Measurements from ENCODE around the gene CRELD1. TPM values are rescaled to one million over a fixed set of nuclear protein-coding genes. Genes with fewer than 3 reads are reported as not detected.
A peak's percentile ranks its signal among the peaks of the same experiment; 100 is the strongest.

The CRELD1 gene
- total and polyA plus RNA-seq, 9 of the 15 experiments (the other 6 are each of a cell fraction or from before 2014, with no cell fraction given): 3.3 to 25.8 (median 16.5) TPM

DNA sequence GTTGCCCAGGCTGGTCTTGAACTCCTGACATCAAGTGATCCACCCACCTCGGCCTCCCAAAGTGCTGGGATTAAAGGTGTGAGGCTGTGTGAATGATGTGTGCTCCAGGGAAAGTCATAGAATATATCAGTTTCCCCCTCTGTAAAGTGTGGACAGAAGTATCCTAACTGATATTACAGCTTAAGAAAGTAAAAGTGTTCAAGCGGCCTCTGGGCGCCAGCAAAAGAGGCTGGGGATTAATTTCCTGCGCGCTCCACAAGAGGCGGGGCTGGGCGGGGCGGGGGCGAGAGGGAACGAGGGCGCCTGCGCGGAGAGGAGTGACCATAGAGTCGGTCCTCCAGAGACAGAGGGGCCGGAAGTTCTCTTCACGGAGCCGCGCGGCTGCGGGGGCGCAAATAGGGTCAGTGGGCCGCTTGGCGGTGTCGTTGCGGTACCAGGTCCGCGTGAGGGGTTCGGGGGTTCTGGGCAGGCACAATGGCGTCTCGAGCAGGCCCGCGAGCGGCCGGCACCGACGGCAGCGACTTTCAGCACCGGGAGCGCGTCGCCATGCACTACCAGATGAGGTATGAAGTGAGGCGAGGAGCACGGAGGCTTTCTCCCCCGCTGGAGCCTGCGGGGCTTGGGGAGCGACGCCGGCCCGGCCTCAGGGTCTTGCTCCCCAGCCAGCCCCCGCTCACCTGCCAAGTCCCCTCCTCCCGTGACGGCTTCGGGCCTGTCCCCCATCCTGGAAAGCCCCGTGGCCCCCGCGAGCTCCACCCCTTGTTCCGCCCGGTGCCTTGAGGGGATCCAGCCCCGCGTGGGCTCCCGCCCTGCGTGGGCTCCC, 43.2 kb upstream of the CRELD1 start, which contains the start of gene JAGN1 (continued):
- TF ChIP-seq, protein P1, sequence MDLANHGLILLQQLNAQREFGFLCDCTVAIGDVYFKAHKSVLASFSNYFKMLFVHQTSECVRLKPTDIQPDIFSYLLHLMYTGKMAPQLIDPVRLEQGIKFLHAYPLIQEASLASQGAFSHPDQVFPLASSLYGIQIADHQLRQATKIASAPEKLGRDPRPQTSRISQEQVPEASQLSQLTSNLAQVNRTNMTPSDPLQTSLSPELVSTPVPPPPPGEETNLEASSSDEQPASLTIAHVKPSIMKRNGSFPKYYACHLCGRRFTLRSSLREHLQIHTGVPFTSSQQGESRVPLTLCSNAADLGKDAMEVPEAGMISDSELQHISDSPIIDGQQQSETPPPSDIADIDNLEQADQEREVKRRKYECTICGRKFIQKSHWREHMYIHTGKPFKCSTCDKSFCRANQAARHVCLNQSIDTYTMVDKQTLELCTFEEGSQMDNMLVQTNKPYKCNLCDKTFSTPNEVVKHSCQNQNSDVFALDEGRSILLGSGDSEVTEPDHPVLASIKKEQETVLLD (IDR thresholded peaks at IDR 0.05): 0 out of 2 replicates have a peak, but pooled peaks have one; percentile 75
- TF ChIP-seq PTRF (tag; IDR thresholded peaks at IDR 0.05) (no peak), SREBF2 (CRISPR knock-in tag; IDR thresholded peaks at IDR 0.05) (0 out of 2 replicates have a peak, but pooled peaks have one; percentile 21), ZNF778 (CRISPR knock-in tag; IDR thresholded peaks at IDR 0.05) (no peak), ZNF764 (CRISPR knock-in tag; IDR thresholded peaks at IDR 0.05; ENCODE audit: low read depth) (no peak; the same call in 1 of the 2 replicates), ZNF384 (IDR thresholded peaks at IDR 0.05; ENCODE audit: low read depth, low read length) (no peak), SP2 (IDR thresholded peaks at IDR 0.05; ENCODE audit: extremely low read depth, low read depth, low read length, poor library complexity, severe bottlenecking) (peak; percentile 95), ZNF436 (CRISPR knock-in tag; IDR thresholded peaks at IDR 0.05) (no peak), MBD2 (IDR thresholded peaks at IDR 0.05; ENCODE audit: borderline replicate concordance, low read depth) (peak; percentile 91), DNMT1 (IDR thresholded peaks at IDR 0.05) (no peak), HMG20A (CRISPR knock-in tag; conservative IDR thresholded peaks at IDR 0.05) (no peak)
- TF ChIP-seq, protein P2, sequence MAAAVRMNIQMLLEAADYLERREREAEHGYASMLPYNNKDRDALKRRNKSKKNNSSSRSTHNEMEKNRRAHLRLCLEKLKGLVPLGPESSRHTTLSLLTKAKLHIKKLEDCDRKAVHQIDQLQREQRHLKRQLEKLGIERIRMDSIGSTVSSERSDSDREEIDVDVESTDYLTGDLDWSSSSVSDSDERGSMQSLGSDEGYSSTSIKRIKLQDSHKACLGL (CRISPR knock-in tag; IDR thresholded peaks at IDR 0.05; ENCODE audit: borderline replicate concordance, poor library complexity, severe bottlenecking): no peak
- TF ChIP-seq, protein P3, sequence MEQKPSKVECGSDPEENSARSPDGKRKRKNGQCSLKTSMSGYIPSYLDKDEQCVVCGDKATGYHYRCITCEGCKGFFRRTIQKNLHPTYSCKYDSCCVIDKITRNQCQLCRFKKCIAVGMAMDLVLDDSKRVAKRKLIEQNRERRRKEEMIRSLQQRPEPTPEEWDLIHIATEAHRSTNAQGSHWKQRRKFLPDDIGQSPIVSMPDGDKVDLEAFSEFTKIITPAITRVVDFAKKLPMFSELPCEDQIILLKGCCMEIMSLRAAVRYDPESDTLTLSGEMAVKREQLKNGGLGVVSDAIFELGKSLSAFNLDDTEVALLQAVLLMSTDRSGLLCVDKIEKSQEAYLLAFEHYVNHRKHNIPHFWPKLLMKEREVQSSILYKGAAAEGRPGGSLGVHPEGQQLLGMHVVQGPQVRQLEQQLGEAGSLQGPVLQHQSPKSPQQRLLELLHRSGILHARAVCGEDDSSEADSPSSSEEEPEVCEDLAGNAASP (IDR thresholded peaks at IDR 0.05): no peak
- TF ChIP-seq, protein P4, sequence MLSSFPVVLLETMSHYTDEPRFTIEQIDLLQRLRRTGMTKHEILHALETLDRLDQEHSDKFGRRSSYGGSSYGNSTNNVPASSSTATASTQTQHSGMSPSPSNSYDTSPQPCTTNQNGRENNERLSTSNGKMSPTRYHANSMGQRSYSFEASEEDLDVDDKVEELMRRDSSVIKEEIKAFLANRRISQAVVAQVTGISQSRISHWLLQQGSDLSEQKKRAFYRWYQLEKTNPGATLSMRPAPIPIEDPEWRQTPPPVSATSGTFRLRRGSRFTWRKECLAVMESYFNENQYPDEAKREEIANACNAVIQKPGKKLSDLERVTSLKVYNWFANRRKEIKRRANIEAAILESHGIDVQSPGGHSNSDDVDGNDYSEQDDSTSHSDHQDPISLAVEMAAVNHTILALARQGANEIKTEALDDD (IDR thresholded peaks at IDR 0.05): no peak
- TF ChIP-seq, protein P5, sequence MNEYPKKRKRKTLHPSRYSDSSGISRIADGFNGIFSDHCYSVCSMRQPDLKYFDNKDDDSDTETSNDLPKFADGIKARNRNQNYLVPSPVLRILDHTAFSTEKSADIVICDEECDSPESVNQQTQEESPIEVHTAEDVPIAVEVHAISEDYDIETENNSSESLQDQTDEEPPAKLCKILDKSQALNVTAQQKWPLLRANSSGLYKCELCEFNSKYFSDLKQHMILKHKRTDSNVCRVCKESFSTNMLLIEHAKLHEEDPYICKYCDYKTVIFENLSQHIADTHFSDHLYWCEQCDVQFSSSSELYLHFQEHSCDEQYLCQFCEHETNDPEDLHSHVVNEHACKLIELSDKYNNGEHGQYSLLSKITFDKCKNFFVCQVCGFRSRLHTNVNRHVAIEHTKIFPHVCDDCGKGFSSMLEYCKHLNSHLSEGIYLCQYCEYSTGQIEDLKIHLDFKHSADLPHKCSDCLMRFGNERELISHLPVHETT (CRISPR knock-in tag; conservative IDR thresholded peaks at IDR 0.05 in 1 of 2, IDR thresholded peaks at IDR 0.05 in 1 of 2): 0 out of 4 replicates have a peak, but pooled peaks of 1 of the 2 experiments have one; percentile 68
- TF ChIP-seq, protein P6, sequence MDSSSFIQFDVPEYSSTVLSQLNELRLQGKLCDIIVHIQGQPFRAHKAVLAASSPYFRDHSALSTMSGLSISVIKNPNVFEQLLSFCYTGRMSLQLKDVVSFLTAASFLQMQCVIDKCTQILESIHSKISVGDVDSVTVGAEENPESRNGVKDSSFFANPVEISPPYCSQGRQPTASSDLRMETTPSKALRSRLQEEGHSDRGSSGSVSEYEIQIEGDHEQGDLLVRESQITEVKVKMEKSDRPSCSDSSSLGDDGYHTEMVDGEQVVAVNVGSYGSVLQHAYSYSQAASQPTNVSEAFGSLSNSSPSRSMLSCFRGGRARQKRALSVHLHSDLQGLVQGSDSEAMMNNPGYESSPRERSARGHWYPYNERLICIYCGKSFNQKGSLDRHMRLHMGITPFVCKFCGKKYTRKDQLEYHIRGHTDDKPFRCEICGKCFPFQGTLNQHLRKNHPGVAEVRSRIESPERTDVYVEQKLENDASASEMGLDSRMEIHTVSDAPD (CRISPR knock-in tag; IDR thresholded peaks at IDR 0.05): no peak
- TF ChIP-seq, protein P7, sequence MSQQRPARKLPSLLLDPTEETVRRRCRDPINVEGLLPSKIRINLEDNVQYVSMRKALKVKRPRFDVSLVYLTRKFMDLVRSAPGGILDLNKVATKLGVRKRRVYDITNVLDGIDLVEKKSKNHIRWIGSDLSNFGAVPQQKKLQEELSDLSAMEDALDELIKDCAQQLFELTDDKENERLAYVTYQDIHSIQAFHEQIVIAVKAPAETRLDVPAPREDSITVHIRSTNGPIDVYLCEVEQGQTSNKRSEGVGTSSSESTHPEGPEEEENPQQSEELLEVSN (IDR thresholded peaks at IDR 0.05; ENCODE audit: borderline replicate concordance in 1 of 2, extremely low read depth in 1 of 2, insufficient read depth in 1 of 2, insufficient read length in 1 of 2, low read depth in 1 of 2, low read length in 1 of 2, poor library complexity in 1 of 2, severe bottlenecking in 1 of 2): peak; percentile 81 to 87
